ENCODE results near the gene FAM53C.
"Not testable (repeated sequence)": the region's sequence is repeated elsewhere in the genome, so short reads cannot be mapped to it uniquely, and the experiment has no call there.

FAM53C gene

DNA sequence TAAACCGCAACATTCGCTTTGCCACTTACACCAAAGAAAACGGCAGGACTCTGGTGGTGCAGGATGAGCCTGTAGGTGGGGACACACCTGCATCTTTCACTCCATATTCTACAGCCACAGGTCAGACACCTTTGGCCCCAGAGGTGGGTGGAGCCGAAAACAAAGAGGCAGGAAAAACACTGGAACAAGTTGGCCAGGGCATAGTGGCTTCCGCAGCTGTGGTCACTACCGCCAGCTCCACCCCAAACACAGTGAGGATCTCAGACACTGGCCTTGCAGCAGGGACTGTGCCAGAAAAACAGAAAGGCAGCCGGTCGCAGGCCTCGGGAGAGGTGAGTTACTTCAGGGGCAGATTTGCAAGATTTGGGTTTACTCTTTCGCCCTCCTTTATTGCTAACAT is 48.2 kb downstream of the FAM53C start:
- no peak overlapping the region for H3K27ac ChIP-seq (ENCODE audit: insufficient read depth, low read length, poor library complexity, severe bottlenecking)
- peaks cover 52% of the 10 kb centered on the region for H3K36me3 ChIP-seq (ENCODE audit: control insufficient read depth, insufficient read depth, low read length)
- H3K27me3 ChIP-seq (replicated peaks; ENCODE audit: control insufficient read depth, insufficient read depth, low read length, poor library complexity, severe bottlenecking) = no peaks in the 10 kb centered on the region
- H3K4me3 ChIP-seq (ENCODE audit: insufficient read depth, low read depth, low read length, poor library complexity, severe bottlenecking) = no peak overlapping the region
- no peaks in the 10 kb centered on the region for H3K4me1 ChIP-seq (ENCODE audit: control insufficient read depth, insufficient read depth, low read length, poor library complexity, severe bottlenecking)
- H3K9me3 ChIP-seq (ENCODE audit: control insufficient read depth, low read length) = no peaks in the 10 kb centered on the region
- no peak for DNase-seq

- Histone ChIP-seq H3K9me3 (ENCODE audit: control insufficient read depth, low read length) (no peaks in the 10 kb centered on the region), H3K36me3 (ENCODE audit: control insufficient read depth, insufficient read depth, low read length) (peaks cover 62% of the 10 kb centered on the region), H3K4me3 (ENCODE audit: insufficient read depth, low read depth, low read length, poor library complexity, severe bottlenecking) (no peak overlapping the region), H3K27me3 (replicated peaks; ENCODE audit: control insufficient read depth, insufficient read depth, low read length, poor library complexity, severe bottlenecking) (no peaks in the 10 kb centered on the region), H3K4me1 (ENCODE audit: control insufficient read depth, insufficient read depth, low read length, poor library complexity, severe bottlenecking) (no peaks in the 10 kb centered on the region), H3K27ac (ENCODE audit: insufficient read depth, low read length, poor library complexity, severe bottlenecking) (no peak overlapping the region)
- DNase-seq = no peak
Observed at GRCh38 chr5:138389332-138389731, 51.3 kb downstream of the FAM53C start.

GRCh38 chr5:138389911-138390310 is 51.8 kb downstream of the FAM53C start:
- DNase-seq; H3K4me1 ChIP-seq (ENCODE audit: control insufficient read depth, insufficient read depth, low read length, poor library complexity, severe bottlenecking); H3K4me3 ChIP-seq (ENCODE audit: insufficient read depth, low read depth, low read length, poor library complexity, severe bottlenecking); H3K27me3 ChIP-seq (replicated peaks; ENCODE audit: control insufficient read depth, insufficient read depth, low read length, poor library complexity, severe bottlenecking); H3K27ac ChIP-seq (ENCODE audit: insufficient read depth, low read length, poor library complexity, severe bottlenecking); H3K9me3 ChIP-seq (ENCODE audit: control insufficient read depth, low read length): not testable (repeated sequence)
- peaks cover 68% of the 10 kb centered on the region for H3K36me3 ChIP-seq (ENCODE audit: control insufficient read depth, insufficient read depth, low read length)

GRCh38 chr5:138391859-138392386 is 53.9 kb downstream of the FAM53C start:
- no peak overlapping the region for H3K27ac ChIP-seq (ENCODE audit: insufficient read depth, low read length, poor library complexity, severe bottlenecking)
- H3K9me3 ChIP-seq (ENCODE audit: control insufficient read depth, low read length) = no peaks in the 10 kb centered on the region
- no peaks in the 10 kb centered on the region for H3K27me3 ChIP-seq (replicated peaks; ENCODE audit: control insufficient read depth, insufficient read depth, low read length, poor library complexity, severe bottlenecking)
- DNase-seq = no peak
- H3K36me3 ChIP-seq (ENCODE audit: control insufficient read depth, insufficient read depth, low read length) = peaks cover 60% of the 10 kb centered on the region
- no peak overlapping the region for H3K4me3 ChIP-seq (ENCODE audit: insufficient read depth, low read depth, low read length, poor library complexity, severe bottlenecking)
- H3K4me1 ChIP-seq (ENCODE audit: control insufficient read depth, insufficient read depth, low read length, poor library complexity, severe bottlenecking) = no peaks in the 10 kb centered on the region

Data from effector memory CD4-positive, alpha-beta T cell (primary cell).